HuH-7.5 (cell line): ENCODE measurements around the gene CD3G.
A peak's percentile ranks its signal among the peaks of the same experiment; 100 is the strongest.
"Not testable (repeated sequence)": the region's sequence is repeated elsewhere in the genome, so short reads cannot be mapped to it uniquely, and the experiment has no call there.

Experiments used
- DNase-seq: peaks from one replicate; pipeline ENCODE4 v3.0.0; 2011; ENCODE audit warnings: low spot score

Gene CD3G

GRCh38 chr11:118343981-118344515 is at the start of gene CD3G:
TSS of gene CD3G (plus strand) at chr11:118344344. CDS start at chr11:118344424, 80 bp downstream.
- DNase-seq: no peak

GRCh38 chr11:118295199-118295598 is 48.9 kb upstream of the CD3G start:
- no peak for DNase-seq

GRCh38 chr11:118295815-118296454 is 48.2 kb upstream of the CD3G start:
- no peak for DNase-seq

GRCh38 chr11:118301600-118302195 is 42.4 kb upstream of the CD3G start:
- DNase-seq: no peak

GRCh38 chr11:118304227-118304567 is 39.9 kb upstream of the CD3G start:
- no peak for DNase-seq

GRCh38 chr11:118304568-118305248 is 39.4 kb upstream of the CD3G start, which contains the start of gene CD3E:
TSS of gene CD3E (plus strand) at chr11:118304730. CDS start at chr11:118304953, 223 bp downstream.
- no peak for DNase-seq

- DNase-seq: no peak
These were observed 38.4 kb upstream of the CD3G start for GRCh38 chr11:118305726-118306125.

- no peak for DNase-seq
These were observed 37.6 kb upstream of the CD3G start for GRCh38 chr11:118306556-118306955.

GRCh38 chr11:118308995-118309528 is 35.1 kb upstream of the CD3G start:
- not testable (repeated sequence) for DNase-seq

GRCh38 chr11:118310271-118310670 is 33.9 kb upstream of the CD3G start:
- DNase-seq: no peak

GRCh38 chr11:118310781-118311485 is 33.2 kb upstream of the CD3G start:
- DNase-seq: no peak

- DNase-seq: no peak
These were observed 32.6 kb upstream of the CD3G start for GRCh38 chr11:118311518-118311917.

- no peak for DNase-seq
These were observed 31.8 kb upstream of the CD3G start for GRCh38 chr11:118312328-118312727.

- DNase-seq: no peak
These were observed 30.9 kb upstream of the CD3G start for GRCh38 chr11:118313242-118313641.

- no peak for DNase-seq
These were observed 29.1 kb upstream of the CD3G start for GRCh38 chr11:118314988-118315411.

- no peak for DNase-seq
These were observed 26.0 kb upstream of the CD3G start for GRCh38 chr11:118318124-118318523.

- DNase-seq: no peak
These were observed 25.4 kb upstream of the CD3G start for GRCh38 chr11:118318581-118319336.

- no peak for DNase-seq
These were observed 24.8 kb upstream of the CD3G start for GRCh38 chr11:118319337-118319707.

- DNase-seq: no peak
These were observed 23.6 kb upstream of the CD3G start for GRCh38 chr11:118320515-118320914.

- peak; percentile 47 for DNase-seq
These were observed 22.6 kb upstream of the CD3G start for GRCh38 chr11:118321386-118322082.

- no peak for DNase-seq
These were observed 21.4 kb upstream of the CD3G start for GRCh38 chr11:118322721-118323120.
